ENCODE measurements around the gene ESPN.

The ESPN gene

GRCh38 chr1:6500544-6501278 lies 76.1 kb downstream of the ESPN start:
- DNase-seq, result no peak

GRCh38 chr1:6501279-6501813 lies 76.8 kb downstream of the ESPN start:
- no peak for DNase-seq

- no peak for DNase-seq
Observed at GRCh38 chr1:6502000-6502891, 77.7 kb downstream of the ESPN start.

- no peak for DNase-seq
Observed at GRCh38 chr1:6503884-6504602, 79.5 kb downstream of the ESPN start.

DNA sequence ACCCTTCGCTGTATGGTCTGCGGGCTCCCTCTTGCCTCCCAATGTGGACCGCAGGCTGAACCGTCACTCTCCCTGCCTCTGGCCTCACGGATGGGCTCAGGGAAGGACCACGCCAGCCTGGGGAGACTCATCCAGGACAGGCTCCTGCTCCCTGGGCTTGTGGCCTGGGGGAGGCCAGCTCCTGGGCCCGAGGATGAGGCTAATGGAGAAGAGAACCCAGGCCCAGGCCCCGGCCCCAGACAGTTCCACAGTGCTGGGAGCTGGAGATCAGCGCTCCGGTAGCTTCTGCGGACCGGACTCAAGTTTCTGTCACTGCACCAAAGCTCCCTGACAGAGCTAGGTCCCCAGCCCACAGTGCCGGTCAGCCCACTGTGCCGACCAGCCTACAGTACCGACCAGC lies 80.3 kb downstream of the ESPN start:
- no peak for DNase-seq

DNA sequence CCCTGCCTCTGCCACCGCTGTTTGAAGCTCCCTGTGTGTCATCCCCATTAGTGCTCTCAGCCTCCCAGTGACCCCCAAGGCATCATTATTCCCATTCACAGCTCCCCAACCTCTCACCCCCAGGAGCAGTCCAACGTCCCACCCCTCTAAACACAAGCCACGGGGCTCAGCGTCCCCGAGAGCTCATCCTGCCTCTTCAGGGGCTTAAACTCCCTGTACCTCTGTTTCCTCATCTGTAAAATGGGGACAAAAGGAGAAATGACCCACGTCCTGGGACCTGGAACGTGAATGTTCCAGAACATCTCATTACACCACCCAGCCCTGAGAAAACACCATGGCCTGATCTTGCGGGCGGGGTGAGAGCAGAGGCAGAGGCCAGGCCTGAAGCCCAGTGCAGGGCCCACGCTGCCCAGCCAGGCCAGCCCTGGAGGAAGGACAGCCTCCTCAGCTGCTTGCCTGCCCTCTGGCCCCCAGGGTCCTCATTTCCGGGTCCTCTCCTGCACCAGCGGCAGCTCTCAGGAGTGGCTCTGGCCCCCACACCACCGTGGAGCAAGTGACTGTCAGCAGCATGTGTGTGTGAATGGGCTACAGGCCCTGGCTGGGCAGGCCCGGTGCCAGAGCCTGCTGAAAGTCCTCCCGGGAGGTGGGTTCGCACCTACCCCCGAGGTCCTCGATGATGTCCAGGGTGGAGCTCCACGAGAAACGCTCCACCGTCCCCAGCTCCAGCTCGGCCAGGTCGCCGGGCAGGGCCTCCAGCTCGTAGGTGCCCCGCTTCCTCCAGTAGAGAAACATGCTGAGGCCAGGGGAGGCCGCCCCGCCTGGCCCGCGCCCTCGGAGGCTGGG lies 81.0 kb downstream of the ESPN start:
- DNase-seq, result no peak

- DNase-seq, result no peak
Observed at GRCh38 chr1:6506210-6507036, 81.8 kb downstream of the ESPN start.

GRCh38 chr1:6507037-6507428 lies 82.5 kb downstream of the ESPN start:
- no peak for DNase-seq

DNA sequence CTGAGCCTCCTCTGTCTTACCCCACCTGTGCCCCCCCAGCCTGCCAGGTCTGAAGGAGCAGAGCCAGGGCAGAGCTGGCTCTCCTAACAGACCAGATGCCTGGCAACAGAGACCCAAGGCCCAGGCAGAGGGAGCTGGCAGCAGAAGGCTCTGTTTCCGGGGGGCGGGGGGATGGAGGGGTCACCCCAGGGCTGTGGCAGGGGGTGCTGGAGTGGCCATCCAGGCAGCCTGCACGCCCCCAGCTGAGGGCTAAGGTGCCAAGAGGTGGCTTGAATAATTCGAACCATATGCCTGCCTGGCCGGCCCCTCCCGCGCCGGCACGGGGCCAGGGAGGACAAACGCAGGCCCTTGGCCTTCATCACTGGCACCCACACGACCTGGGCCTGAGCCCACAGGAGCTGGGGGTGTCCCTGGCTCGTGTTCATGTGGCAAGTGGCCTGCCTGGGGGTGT lies 82.9 kb downstream of the ESPN start:
- DNase-seq, result no peak

GRCh38 chr1:6508154-6508815 lies 83.7 kb downstream of the ESPN start:
- no peak for DNase-seq

DNA sequence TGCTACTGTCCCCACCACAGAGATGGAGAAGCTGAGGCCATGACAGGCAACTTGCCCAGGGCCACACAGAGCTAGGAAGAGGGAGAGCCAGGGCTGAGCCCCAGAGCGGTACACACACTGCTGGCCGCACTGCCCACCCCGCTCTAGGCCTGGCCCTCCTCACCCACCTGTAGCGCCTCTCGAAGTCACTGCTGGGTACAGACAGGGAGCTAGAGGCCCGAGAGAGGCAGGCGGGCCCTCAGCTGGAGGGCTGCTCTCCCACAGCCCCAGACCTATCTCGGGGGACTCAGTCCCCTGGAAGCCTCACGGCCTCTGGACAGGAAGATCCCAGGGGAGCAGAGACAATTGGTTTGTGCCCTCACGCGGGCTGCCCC lies 84.2 kb downstream of the ESPN start:
- DNase-seq, result no peak

- no peak for DNase-seq
Observed at GRCh38 chr1:6509220-6509918, 84.8 kb downstream of the ESPN start.

- no peak for DNase-seq
Observed at GRCh38 chr1:6509919-6510291, 85.3 kb downstream of the ESPN start.

DNA sequence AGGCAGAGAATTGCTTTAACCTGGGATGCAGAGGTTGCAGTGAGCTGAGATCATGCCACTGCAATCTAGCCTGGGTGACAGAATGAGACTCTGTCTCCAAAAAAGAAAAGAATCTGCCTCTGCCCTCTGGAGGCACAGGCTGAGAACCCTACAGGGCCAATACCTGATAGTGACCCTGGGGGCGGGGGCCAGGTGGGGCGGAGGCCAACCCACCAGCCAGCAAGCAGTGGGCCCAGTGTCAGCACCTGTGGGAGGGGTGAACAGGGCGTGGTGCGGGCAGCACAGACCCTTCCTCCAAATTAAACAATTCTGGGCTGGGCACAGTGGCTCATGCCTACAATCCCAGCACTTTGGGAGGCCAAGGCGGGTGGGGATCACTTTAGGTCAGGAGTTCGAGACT lies 85.9 kb downstream of the ESPN start:
- DNase-seq, result no peak
